Measurements from ENCODE around the gene TMEM229A. TPM values are rescaled to one million over a fixed set of nuclear protein-coding genes. Genes with fewer than 3 reads are reported as not detected.

Gene TMEM229A
- total and polyA plus RNA-seq, 2 experiments from 2014 or later = 0.17 TPM; not detected in 1

GRCh38 chr7:124031406-124031805, 1.5 kb downstream of the TMEM229A start:
- Histone ChIP-seq H3K36me3 (replicated peaks; ENCODE audit: insufficient read depth, low read depth) (no peaks in the 10 kb centered on the region), H3K4me2 (peak overlapping the region; percentile 100), H3K27ac (no peak overlapping the region), H3K4me1 (ENCODE audit: insufficient read depth) (peaks cover 5% of the 10 kb centered on the region), H3K4me3 (peak overlapping the region; percentile 57), H3K9me3 (ENCODE audit: low read depth) (no peaks in the 10 kb centered on the region), H2AFZ (no peak overlapping the region), H3K9me2 (replicated peaks; ENCODE audit: insufficient read depth) (no peaks in the 10 kb centered on the region), H3K79me2 (no peaks in the 10 kb centered on the region), H4K20me1 (ENCODE audit: insufficient read depth, poor library complexity, severe bottlenecking) (no peaks in the 10 kb centered on the region), H3K27me3 (peaks cover 35% of the 10 kb centered on the region)
- no peak for DNase-seq (ENCODE audit: low spot score)
- TF ChIP-seq EZH2phosphoT487 (IDR thresholded peaks at IDR 0.05; ENCODE audit: low read depth, severe bottlenecking, unreplicated experiment) = no peak
- no peak for TF ChIP-seq CTCF (IDR thresholded peaks at IDR 0.05; ENCODE audit: poor library complexity)
- TF ChIP-seq EZH2 (IDR thresholded peaks at IDR 0.05; ENCODE audit: borderline replicate concordance) = no peak
- 59% methylated on average over 8 of the region's 8 CpGs for WGBS (ENCODE audit: low lambda C conversion rate, missing lambda C conversion rate)

GRCh38 chr7:124030964-124031363, 1.9 kb downstream of the TMEM229A start:
- no peaks in the 10 kb centered on the region for H4K20me1 ChIP-seq (ENCODE audit: insufficient read depth, poor library complexity, severe bottlenecking)
- H3K79me2 ChIP-seq = no peaks in the 10 kb centered on the region
- peak overlapping the region; percentile 21 for H3K4me2 ChIP-seq
- H3K9me3 ChIP-seq (ENCODE audit: low read depth) = no peaks in the 10 kb centered on the region
- DNase-seq (ENCODE audit: low spot score) = no peak
- H2AFZ ChIP-seq = no peak overlapping the region
- no peak overlapping the region for H3K4me3 ChIP-seq
- H3K27ac ChIP-seq = no peak overlapping the region
- TF ChIP-seq EZH2phosphoT487 (IDR thresholded peaks at IDR 0.05; ENCODE audit: low read depth, severe bottlenecking, unreplicated experiment) = no peak
- no peak for TF ChIP-seq CTCF (IDR thresholded peaks at IDR 0.05; ENCODE audit: poor library complexity)
- no peak for TF ChIP-seq EZH2 (IDR thresholded peaks at IDR 0.05; ENCODE audit: borderline replicate concordance)
- 37% methylated on average over 4 of the region's 4 CpGs for WGBS (ENCODE audit: low lambda C conversion rate, missing lambda C conversion rate)
- H3K4me1 ChIP-seq (ENCODE audit: insufficient read depth) = peaks cover 5% of the 10 kb centered on the region
- peaks cover 35% of the 10 kb centered on the region for H3K27me3 ChIP-seq
- no peaks in the 10 kb centered on the region for H3K9me2 ChIP-seq (replicated peaks; ENCODE audit: insufficient read depth)
- no peaks in the 10 kb centered on the region for H3K36me3 ChIP-seq (replicated peaks; ENCODE audit: insufficient read depth, low read depth)

GRCh38 chr7:124029396-124030188, 3.3 kb downstream of the TMEM229A start:
- Histone ChIP-seq H3K27ac (peak overlapping the region; percentile 15), H3K4me3 (no peak overlapping the region), H3K4me1 (ENCODE audit: insufficient read depth) (peaks cover 5% of the 10 kb centered on the region), H3K4me2 (peak overlapping the region; percentile 46), H2AFZ (no peak overlapping the region), H3K9me3 (ENCODE audit: low read depth) (no peaks in the 10 kb centered on the region), H3K9me2 (replicated peaks; ENCODE audit: insufficient read depth) (no peaks in the 10 kb centered on the region), H3K79me2 (no peaks in the 10 kb centered on the region), H4K20me1 (ENCODE audit: insufficient read depth, poor library complexity, severe bottlenecking) (no peaks in the 10 kb centered on the region), H3K27me3 (peaks cover 29% of the 10 kb centered on the region), H3K36me3 (replicated peaks; ENCODE audit: insufficient read depth, low read depth) (no peaks in the 10 kb centered on the region)
- TF ChIP-seq CTCF (IDR thresholded peaks at IDR 0.05; ENCODE audit: poor library complexity) (no peak), EZH2phosphoT487 (IDR thresholded peaks at IDR 0.05; ENCODE audit: low read depth, severe bottlenecking, unreplicated experiment) (no peak), EZH2 (IDR thresholded peaks at IDR 0.05; ENCODE audit: borderline replicate concordance) (no peak)
- DNase-seq (ENCODE audit: low spot score) = no peak
- 38% methylated on average over 4 of the region's 4 CpGs for WGBS (ENCODE audit: low lambda C conversion rate, missing lambda C conversion rate)

Measured in hepatocyte (in vitro differentiated cells).